Muscle of leg (tissue), 11 donors: ENCODE data around the gene RAB6A. TPM values are rescaled to one million over a fixed set of nuclear protein-coding genes. Genes with fewer than 3 reads are reported as not detected.

ENCODE experiments used
- DNase-seq: peaks from one replicate; pipeline ENCODE4 v3.0.0; 2013
- H3K27ac ChIP-seq: one replicate; pipeline ENCODE4 v1.5.1; 2013; ENCODE audit warnings: mild to moderate bottlenecking, low read length, control low read depth
- H3K27me3 ChIP-seq: one replicate; pipeline ENCODE4 v1.6.1; 2013; ENCODE audit warnings: low read length; ENCODE audit not compliant: control insufficient read depth, insufficient read depth
- H3K36me3 ChIP-seq: one replicate; pipeline ENCODE4 v1.6.1; 2013; ENCODE audit warnings: low read length; ENCODE audit not compliant: control insufficient read depth, insufficient read depth
- H3K4me1 ChIP-seq: one replicate; pipeline ENCODE4 v1.6.1; 2013; ENCODE audit warnings: low read length; ENCODE audit not compliant: control insufficient read depth, insufficient read depth
- H3K4me3 ChIP-seq: one replicate; pipeline ENCODE4 v1.5.1; 2013; ENCODE audit warnings: low read length, control low read depth
- H3K9me3 ChIP-seq: replicated peaks from 2 replicates; pipeline ENCODE4 v1.6.1; 2013; ENCODE audit warnings: low read depth, low read length; ENCODE audit not compliant: control insufficient read depth
- WGBS: methylation state at CpG from one replicate; pipeline ENCODE4 v1.1.5; 2013; ENCODE audit warnings: missing lambda C conversion rate; ENCODE audit not compliant: insufficient coverage; 5-methylcytosine and 5-hydroxymethylcytosine counted together
- polyA plus RNA-seq, 8 donors: library from polyadenylated mRNA; unstranded; fragments of 120-200 nt; gene quantifications; one replicate each; pipeline versions ENCODE4 v1.2.1 to v1.2.3, GENCODE V29; 2013; ENCODE audit warnings: inconsistent platforms in 1 of 8, low replicate concordance in 1 of 8; ENCODE audit not compliant: insufficient read length in 8 of 8, insufficient read depth in 1 of 8
- total RNA-seq: library from RNA; stranded (reverse); fragments of 120-200 nt; gene quantifications from one replicate; pipeline ENCODE4 v1.2.4, GENCODE V29; 2013

RAB6A gene
- total and polyA plus RNA-seq, 9 donors = 69.3 to 112 (median 90.4) TPM

DNA sequence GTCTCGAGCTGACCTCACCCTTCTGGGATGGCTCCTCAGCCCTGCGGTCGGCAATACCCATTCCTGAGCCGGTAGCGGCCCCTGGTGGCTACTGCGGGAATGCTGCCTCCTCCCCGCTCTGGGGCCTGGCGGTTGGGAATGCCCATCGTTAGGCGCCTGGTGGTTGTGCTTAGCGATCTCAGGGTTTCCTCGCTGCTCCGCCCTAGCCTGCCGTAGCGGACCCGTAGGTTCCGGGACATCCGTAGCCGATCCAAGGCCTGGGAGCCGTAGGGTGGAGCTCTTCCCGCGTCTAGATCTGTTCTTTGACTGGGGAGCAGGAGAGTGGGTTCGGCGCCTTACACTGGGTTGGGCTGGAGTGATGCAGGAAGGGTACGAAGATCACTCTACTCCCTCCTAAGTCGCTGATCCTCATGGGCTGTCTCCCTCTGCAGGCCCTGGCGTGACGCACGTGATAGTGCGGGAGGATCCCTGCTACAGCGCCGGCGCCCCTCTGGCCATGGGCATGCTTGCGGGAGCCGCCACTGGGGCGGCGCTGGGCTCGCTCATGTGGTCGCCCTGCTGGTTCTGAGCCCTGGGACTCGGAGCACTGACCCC, 99.7 kb downstream of the RAB6A start:
- WGBS = 2% methylated on average over 36 of the region's 40 CpGs
- Histone ChIP-seq H3K4me1 (peaks cover 16% of the 10 kb centered on the region), H3K9me3 (no peaks in the 10 kb centered on the region), H3K27ac (no peak overlapping the region), H3K36me3 (no peaks in the 10 kb centered on the region), H3K4me3 (peak overlapping the region; percentile 37), H3K27me3 (peaks cover 4% of the 10 kb centered on the region)
- DNase-seq = peak; percentile 90

DNA sequence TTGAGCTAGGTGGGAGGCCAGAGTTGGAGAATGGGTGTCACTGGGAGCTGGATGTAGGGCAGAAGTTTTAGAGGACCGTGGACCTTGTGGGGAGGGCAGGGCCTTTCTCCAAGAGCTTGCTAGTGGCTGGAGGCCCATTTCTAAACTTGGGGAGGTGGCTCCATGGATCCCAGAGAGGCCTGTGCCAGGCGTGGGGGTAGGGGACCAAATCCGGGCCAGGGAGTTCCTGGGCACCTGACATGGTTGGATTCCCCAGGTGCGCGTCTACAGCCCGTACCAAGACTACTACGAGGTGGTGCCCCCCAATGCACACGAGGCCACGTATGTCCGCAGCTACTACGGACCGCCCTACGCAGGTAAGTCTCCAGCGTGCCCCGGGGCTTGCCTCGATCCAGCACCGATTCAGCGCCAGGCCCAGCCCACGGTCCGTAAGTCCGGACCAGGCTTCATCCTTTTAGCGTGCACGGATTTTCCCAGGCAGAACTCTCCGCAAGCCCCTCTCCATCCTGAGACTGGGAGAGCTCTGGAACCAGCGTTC, 100.3 kb downstream of the RAB6A start:
- no peak for DNase-seq
- Histone ChIP-seq H3K27ac (no peak overlapping the region), H3K27me3 (peaks cover 4% of the 10 kb centered on the region), H3K4me3 (peak overlapping the region; percentile 37), H3K36me3 (no peaks in the 10 kb centered on the region), H3K9me3 (no peaks in the 10 kb centered on the region), H3K4me1 (peaks cover 16% of the 10 kb centered on the region)
- 14% methylated on average over 25 of the region's 25 CpGs for WGBS

DNA sequence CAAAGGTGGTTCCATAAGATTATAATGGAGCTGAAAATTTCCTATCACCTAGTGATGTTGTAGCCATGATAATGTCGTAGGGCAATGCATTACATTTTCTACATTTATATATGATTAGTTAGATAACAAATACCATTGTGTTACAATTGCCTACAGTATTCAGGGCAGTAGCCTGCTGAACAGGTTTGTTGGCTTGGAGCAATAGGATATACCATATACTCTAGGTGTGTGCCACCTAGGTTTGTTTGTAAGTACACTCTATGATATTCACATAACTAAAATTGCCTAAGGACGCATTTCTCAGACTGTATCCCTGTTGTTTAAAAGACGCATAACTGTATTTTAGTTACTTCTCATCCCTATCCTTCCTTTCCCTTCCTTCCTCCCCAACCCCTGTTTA, 100.9 kb downstream of the RAB6A start:
- Histone ChIP-seq H3K4me3 (no peak overlapping the region), H3K9me3 (no peaks in the 10 kb centered on the region), H3K27me3 (peaks cover 4% of the 10 kb centered on the region), H3K27ac (no peak overlapping the region), H3K4me1 (peaks cover 16% of the 10 kb centered on the region), H3K36me3 (no peaks in the 10 kb centered on the region)
- no peak for DNase-seq
- WGBS = 73% methylated on average over 2 of the region's 3 CpGs

DNA sequence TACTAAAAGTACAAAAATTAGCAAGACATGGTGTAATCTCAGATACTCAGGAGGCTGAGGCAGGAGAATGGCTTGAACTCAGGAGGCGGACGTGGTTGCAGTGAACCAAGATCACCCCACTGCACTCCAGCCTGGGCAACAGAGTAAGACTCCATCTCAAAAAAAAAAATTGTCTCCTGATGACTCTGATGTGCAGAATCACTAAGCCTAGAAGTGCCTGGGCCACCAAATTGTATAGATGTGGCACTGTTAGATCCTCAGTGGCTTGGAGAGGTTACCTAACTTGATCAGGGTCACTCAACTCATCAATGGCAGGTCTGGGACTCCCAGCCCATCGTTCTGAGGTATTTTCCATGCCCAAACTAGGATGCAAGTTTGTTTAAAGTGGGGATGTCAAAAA, 103.9 kb downstream of the RAB6A start:
- peaks cover 4% of the 10 kb centered on the region for H3K27me3 ChIP-seq
- H3K4me1 ChIP-seq = peaks cover 23% of the 10 kb centered on the region
- DNase-seq = no peak
- H3K27ac ChIP-seq = no peak overlapping the region
- H3K9me3 ChIP-seq = no peaks in the 10 kb centered on the region
- H3K36me3 ChIP-seq = no peaks in the 10 kb centered on the region
- no peak overlapping the region for H3K4me3 ChIP-seq
- WGBS = no CpG with 5 or more reads among the region's 3 CpGs

DNA sequence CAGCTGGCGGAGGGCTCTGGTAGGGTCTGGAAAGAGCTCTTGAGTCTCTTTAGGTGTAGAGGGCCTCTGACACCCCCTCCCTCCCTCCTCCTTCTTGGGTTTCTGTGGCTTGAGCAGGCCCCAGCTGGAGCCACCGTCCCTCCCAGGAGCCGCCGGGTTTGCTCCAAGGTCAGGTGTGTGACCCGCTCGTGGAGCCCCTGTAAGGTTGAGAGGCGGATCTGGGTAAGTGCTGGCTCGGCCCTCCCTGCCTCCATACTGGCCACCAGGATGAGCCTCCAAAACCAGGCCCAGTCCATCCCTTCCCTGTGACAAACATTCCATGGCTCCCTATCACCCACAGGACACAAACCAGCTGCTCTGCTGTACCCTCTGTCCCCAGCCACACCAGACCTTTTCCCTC, 105.2 kb downstream of the RAB6A start:
- no peaks in the 10 kb centered on the region for H3K9me3 ChIP-seq
- no peak for DNase-seq
- no peak overlapping the region for H3K4me3 ChIP-seq
- WGBS = 86% methylated on average over 1 of the region's 8 CpGs
- H3K27ac ChIP-seq = no peak overlapping the region
- H3K27me3 ChIP-seq = peaks cover 2% of the 10 kb centered on the region
- H3K4me1 ChIP-seq = peaks cover 17% of the 10 kb centered on the region
- no peaks in the 10 kb centered on the region for H3K36me3 ChIP-seq

DNA sequence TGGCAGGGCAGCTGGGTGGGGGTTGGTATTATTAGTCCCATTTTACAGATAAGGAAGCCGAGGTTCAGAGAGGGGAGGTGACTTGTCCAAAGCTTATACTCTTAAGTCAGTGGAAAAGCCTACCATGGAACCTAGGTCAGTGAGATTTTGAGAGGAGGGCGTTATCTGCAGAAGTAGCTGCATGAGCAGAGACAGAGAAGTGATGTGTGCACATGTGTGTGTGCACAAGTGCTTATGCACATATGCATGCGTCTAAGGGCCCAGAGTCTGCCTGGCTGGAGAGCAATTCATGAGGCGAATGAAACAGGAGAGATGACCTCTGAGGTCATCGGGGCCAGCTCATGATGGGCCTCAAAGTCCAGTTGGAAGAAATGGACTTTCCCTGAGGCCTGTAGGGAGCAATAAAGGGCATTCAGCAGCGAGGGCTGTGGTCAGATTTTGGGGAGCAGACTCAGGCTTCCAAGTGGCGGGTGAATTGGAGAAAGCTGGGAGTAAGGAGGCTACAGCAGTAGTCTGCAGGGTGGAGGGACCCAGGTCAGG, 106.3 kb downstream of the RAB6A start:
- DNase-seq = no peak
- Histone ChIP-seq H3K4me1 (peaks cover 13% of the 10 kb centered on the region), H3K36me3 (no peaks in the 10 kb centered on the region), H3K9me3 (no peaks in the 10 kb centered on the region), H3K27ac (no peak overlapping the region), H3K27me3 (no peaks in the 10 kb centered on the region), H3K4me3 (no peak overlapping the region)
- WGBS = 81% methylated on average over 7 of the region's 7 CpGs

DNA sequence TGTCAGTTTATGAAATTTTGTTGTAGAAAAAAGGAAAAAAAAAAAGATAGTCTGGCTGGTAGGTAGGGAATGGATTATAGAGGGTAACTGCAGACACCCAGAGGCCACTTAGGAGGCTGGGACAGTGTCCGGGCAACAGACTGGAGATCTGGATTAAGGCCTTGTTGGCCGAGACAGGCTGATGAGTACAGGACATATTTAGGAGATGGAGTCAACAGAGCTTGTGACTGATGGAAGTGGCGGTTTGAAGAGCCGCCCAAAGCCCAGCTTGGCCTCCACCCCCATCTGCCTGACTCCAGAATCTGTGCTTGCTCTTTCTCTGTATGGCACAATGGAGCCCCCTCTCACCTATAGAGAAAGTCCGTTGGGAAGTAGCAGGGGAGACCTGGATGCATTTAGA, 106.9 kb downstream of the RAB6A start:
- Histone ChIP-seq H3K4me1 (peaks cover 13% of the 10 kb centered on the region), H3K4me3 (no peak overlapping the region), H3K27ac (no peak overlapping the region), H3K9me3 (no peaks in the 10 kb centered on the region), H3K36me3 (no peaks in the 10 kb centered on the region), H3K27me3 (peaks cover 2% of the 10 kb centered on the region)
- DNase-seq = no peak
- 100% methylated on average over 1 of the region's 5 CpGs for WGBS

DNA sequence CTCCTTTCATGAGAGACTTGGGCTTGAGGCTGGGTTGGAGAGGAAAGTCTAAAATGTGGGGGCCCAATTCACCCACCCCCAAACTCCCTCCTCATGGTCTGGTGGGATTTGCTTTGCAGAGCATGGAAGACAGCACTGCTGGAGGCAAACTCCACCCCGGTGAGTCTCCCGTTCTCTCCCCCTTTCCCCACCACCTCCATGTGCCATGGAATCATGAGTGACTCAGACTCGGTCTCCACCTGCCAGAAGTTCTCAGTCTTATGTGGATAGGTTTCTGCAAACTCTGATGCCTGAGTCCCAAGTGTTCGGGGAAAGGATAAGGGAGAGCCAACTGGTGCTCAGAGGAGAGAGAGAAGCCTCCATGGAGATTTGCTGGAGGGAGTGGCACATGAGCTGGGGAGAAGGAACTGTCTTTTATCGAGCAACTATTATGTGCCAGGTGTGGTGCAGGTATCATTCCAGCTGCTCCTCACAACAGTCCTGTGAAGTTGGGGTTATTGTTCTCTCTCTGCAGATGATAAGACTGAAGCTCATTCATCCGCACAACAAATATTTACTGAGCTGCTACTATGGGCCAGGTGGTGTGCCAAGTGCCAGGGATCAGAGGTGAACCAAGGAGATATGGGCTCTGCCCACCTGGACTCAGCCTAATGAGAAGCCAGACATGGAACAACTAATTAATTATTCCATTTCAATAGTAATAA, 107.9 kb downstream of the RAB6A start:
- Histone ChIP-seq H3K4me1 (peaks cover 13% of the 10 kb centered on the region), H3K9me3 (no peaks in the 10 kb centered on the region), H3K4me3 (no peak overlapping the region), H3K27me3 (peaks cover 2% of the 10 kb centered on the region), H3K36me3 (no peaks in the 10 kb centered on the region), H3K27ac (no peak overlapping the region)
- 90% methylated on average over 1 of the region's 6 CpGs for WGBS
- DNase-seq = no peak

DNA sequence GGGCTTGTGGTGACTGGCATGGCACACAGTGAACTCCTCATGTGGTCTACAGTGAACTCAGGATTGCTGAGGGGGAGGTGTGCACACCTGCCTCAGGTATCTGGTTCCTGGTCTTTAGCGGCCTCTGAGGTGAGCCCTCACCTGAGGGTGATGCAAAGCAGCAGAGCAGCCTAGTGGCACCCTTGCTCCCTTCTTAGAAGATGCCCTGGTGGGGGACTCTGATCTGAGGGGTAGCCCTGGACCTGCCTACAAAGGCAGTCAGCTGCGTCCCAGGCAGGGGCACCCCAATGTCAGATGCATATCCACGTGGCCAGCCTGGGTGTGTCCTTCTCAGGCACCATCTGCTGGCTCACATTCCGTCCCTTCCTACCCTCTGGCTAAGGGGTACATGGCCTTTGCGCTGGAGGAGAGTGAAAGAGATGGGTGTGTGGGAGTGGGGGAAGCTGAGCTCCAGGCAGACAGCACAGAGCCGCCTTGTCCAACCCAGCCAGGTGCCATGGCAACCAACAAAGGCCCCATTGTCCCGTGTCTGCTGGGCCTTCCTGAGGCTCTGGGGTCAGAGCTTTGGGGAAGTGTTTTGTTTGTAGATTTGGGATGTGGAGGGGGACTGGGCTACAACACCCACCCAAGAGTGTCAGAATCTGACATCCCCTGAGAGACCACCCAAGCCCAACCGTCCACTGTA, 108.7 kb downstream of the RAB6A start:
- H3K9me3 ChIP-seq = no peaks in the 10 kb centered on the region
- H3K36me3 ChIP-seq = no peaks in the 10 kb centered on the region
- peak; percentile 53 for DNase-seq
- 56% methylated on average over 4 of the region's 8 CpGs for WGBS
- peaks cover 20% of the 10 kb centered on the region for H3K4me1 ChIP-seq
- peaks cover 4% of the 10 kb centered on the region for H3K27me3 ChIP-seq
- H3K4me3 ChIP-seq = no peak overlapping the region
- no peak overlapping the region for H3K27ac ChIP-seq

DNA sequence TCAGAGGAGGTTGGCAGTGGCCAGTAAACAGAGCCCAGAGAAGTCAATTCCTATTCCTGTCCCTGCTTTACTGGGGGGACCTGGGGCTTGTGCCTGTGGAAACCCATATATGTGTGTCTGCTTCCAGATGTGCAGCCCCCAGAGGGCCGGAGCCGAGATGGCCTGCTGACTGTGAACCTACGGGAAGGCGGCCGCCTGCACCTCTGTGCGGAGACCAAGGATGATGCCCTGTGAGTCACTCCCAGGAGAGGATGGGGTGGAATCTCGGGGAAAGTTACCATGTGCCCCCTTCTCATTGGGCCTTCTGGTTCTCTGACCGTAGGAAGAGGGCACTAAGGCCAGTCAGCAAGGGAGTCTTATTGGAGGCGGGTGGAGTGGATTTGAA, 109.2 kb downstream of the RAB6A start:
- Histone ChIP-seq H3K4me3 (no peak overlapping the region), H3K36me3 (no peaks in the 10 kb centered on the region), H3K27me3 (peaks cover 4% of the 10 kb centered on the region), H3K27ac (no peak overlapping the region), H3K4me1 (peaks cover 25% of the 10 kb centered on the region), H3K9me3 (no peaks in the 10 kb centered on the region)
- no peak for DNase-seq
- 79% methylated on average over 9 of the region's 9 CpGs for WGBS
